ENCODE data around the gene MAML3. TPM values are rescaled to one million over a fixed set of nuclear protein-coding genes. Genes with fewer than 3 reads are reported as not detected.

Gene MAML3
- total RNA-seq, 1 experiment from 2014 or later: 12.1 TPM

DNA sequence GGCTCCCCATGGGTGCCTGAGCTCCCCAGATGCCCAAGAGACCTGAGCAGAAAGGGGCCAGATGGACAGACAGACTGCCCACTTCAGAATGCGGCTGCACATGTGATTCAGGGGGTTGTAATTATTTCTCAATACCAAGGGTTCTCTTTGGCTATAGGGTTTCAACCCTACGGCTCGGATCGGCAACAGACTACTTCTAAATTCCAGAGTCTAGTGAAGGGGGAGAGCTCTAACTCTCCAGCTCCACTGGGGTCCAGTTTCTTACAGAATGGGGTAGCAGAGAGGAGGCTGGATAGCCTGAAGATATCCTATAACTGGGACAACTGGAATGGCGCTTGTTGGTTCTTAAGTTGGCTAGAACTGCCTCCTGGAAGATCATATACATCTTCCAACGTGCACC is 352.1 kb downstream of the MAML3 start:
- intact Hi-C loops (cut with micrococcal nuclease; ENCODE audit: unreplicated experiment): no loop called here
- no TSS peak for BruUV-seq (replicated peaks)
- Histone ChIP-seq H3K4me1 (peaks cover 7% of the 10 kb centered on the region), H3K4me3 (ENCODE audit: low read depth, low read length) (no peak overlapping the region), H3K9me3 (no peaks in the 10 kb centered on the region), H3K36me3 (ENCODE audit: control insufficient read depth, insufficient read depth, low read length) (no peaks in the 10 kb centered on the region), H3K27me3 (replicated peaks; ENCODE audit: control insufficient read depth, insufficient read depth, low read length) (no peaks in the 10 kb centered on the region)
- Mint-ChIP-seq H3K9me3 (ENCODE audit: unreplicated experiment) (no peaks in the 10 kb centered on the region), H3K27ac (ENCODE audit: unreplicated experiment) (no peak overlapping the region), H3K4me3 (ENCODE audit: unreplicated experiment) (no peak overlapping the region), H3K36me3 (ENCODE audit: insufficient read depth, unreplicated experiment) (no peaks in the 10 kb centered on the region), H3K4me1 (ENCODE audit: low read depth, unreplicated experiment) (peaks cover 8% of the 10 kb centered on the region), H3K27me3 (ENCODE audit: insufficient read depth, unreplicated experiment) (no peaks in the 10 kb centered on the region)
- no peak for DNase-seq
- TF ChIP-seq, protein P1, sequence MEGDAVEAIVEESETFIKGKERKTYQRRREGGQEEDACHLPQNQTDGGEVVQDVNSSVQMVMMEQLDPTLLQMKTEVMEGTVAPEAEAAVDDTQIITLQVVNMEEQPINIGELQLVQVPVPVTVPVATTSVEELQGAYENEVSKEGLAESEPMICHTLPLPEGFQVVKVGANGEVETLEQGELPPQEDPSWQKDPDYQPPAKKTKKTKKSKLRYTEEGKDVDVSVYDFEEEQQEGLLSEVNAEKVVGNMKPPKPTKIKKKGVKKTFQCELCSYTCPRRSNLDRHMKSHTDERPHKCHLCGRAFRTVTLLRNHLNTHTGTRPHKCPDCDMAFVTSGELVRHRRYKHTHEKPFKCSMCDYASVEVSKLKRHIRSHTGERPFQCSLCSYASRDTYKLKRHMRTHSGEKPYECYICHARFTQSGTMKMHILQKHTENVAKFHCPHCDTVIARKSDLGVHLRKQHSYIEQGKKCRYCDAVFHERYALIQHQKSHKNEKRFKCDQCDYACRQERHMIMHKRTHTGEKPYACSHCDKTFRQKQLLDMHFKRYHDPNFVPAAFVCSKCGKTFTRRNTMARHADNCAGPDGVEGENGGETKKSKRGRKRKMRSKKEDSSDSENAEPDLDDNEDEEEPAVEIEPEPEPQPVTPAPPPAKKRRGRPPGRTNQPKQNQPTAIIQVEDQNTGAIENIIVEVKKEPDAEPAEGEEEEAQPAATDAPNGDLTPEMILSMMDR (IDR thresholded peaks at IDR 0.05; ENCODE audit: insufficient read depth in 1 of 2, low read depth in 1 of 2, low read length in 1 of 2, severe bottlenecking in 1 of 2, unreplicated experiment in 1 of 2): no peak
- POLR2A ChIA-PET: no interaction called here
- CTCF ChIA-PET: no interaction called here

DNA sequence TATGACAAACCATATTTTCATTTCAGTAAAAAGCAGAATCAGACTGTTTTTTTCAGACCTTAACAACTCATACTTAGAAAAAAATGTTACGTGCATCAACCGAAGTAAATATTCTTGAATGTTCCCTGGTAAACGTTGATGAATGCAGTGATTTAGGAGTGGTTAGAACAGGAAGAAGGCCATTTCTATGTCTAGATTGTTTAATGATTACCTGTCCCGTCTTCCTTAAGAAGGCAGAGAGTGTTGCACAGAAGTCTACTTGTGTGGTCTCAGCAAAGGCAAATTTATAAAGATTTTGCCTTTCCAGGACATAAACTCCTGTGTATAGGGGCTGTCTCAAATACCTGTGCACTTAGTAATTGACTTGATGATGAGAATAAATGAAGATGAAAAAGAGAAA is 353.9 kb downstream of the MAML3 start:
- TF ChIP-seq, protein P1 (IDR thresholded peaks at IDR 0.05; ENCODE audit: insufficient read depth in 1 of 2, low read depth in 1 of 2, low read length in 1 of 2, severe bottlenecking in 1 of 2, unreplicated experiment in 1 of 2): no peak
- DNase-seq: no peak
- H3K27me3 ChIP-seq (replicated peaks; ENCODE audit: control insufficient read depth, insufficient read depth, low read length): no peaks in the 10 kb centered on the region
- peaks cover 7% of the 10 kb centered on the region for H3K4me1 ChIP-seq
- no peaks in the 10 kb centered on the region for H3K9me3 ChIP-seq
- H3K4me1 Mint-ChIP-seq (ENCODE audit: low read depth, unreplicated experiment): peaks cover 7% of the 10 kb centered on the region
- CTCF ChIA-PET: no interaction called here
- POLR2A ChIA-PET: no interaction called here
- BruUV-seq (replicated peaks): no TSS peak
- no peaks in the 10 kb centered on the region for H3K9me3 Mint-ChIP-seq (ENCODE audit: unreplicated experiment)
- H3K36me3 Mint-ChIP-seq (ENCODE audit: insufficient read depth, unreplicated experiment): no peaks in the 10 kb centered on the region
- H3K27me3 Mint-ChIP-seq (ENCODE audit: insufficient read depth, unreplicated experiment): no peaks in the 10 kb centered on the region
- H3K36me3 ChIP-seq (ENCODE audit: control insufficient read depth, insufficient read depth, low read length): no peaks in the 10 kb centered on the region
- H3K4me3 Mint-ChIP-seq (ENCODE audit: unreplicated experiment): no peak overlapping the region
- intact Hi-C loops (cut with micrococcal nuclease; ENCODE audit: unreplicated experiment): no loop called here
- no peak overlapping the region for H3K27ac Mint-ChIP-seq (ENCODE audit: unreplicated experiment)
- H3K4me3 ChIP-seq (ENCODE audit: low read depth, low read length): no peak overlapping the region

DNA sequence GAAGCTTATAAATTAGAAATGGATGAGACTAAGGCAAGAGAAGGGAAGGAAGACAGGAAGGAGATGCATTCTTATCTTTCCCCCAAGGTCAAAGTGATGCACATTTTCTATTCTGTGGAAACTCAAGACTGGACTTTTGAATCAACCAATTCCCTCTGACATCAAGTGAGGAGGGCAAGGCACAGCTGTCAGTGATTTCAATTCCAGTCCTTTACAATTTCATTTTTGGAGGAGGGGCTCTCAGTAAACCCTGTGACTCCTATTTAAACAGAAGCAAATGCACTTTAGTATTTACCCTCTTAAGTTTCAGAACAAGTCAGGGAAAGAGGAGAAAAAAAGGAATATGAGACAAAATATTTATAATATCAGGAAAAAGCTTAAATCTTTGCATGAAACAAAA is 354.4 kb downstream of the MAML3 start:
- Histone ChIP-seq H3K4me3 (ENCODE audit: low read depth, low read length) (no peak overlapping the region), H3K27me3 (replicated peaks; ENCODE audit: control insufficient read depth, insufficient read depth, low read length) (no peaks in the 10 kb centered on the region), H3K9me3 (no peaks in the 10 kb centered on the region), H3K36me3 (ENCODE audit: control insufficient read depth, insufficient read depth, low read length) (no peaks in the 10 kb centered on the region), H3K4me1 (peaks cover 7% of the 10 kb centered on the region)
- no TSS peak for BruUV-seq (replicated peaks)
- no peak for DNase-seq
- peaks cover 7% of the 10 kb centered on the region for H3K4me1 Mint-ChIP-seq (ENCODE audit: low read depth, unreplicated experiment)
- intact Hi-C loops (cut with micrococcal nuclease; ENCODE audit: unreplicated experiment): no loop called here
- H3K36me3 Mint-ChIP-seq (ENCODE audit: insufficient read depth, unreplicated experiment): no peaks in the 10 kb centered on the region
- ChIA-PET CTCF (no interaction called here), POLR2A (no interaction called here)
- H3K9me3 Mint-ChIP-seq (ENCODE audit: unreplicated experiment): no peaks in the 10 kb centered on the region
- H3K27ac Mint-ChIP-seq (ENCODE audit: unreplicated experiment): no peak overlapping the region
- no peaks in the 10 kb centered on the region for H3K27me3 Mint-ChIP-seq (ENCODE audit: insufficient read depth, unreplicated experiment)
- H3K4me3 Mint-ChIP-seq (ENCODE audit: unreplicated experiment): no peak overlapping the region
- TF ChIP-seq, protein P1 (IDR thresholded peaks at IDR 0.05; ENCODE audit: insufficient read depth in 1 of 2, low read depth in 1 of 2, low read length in 1 of 2, severe bottlenecking in 1 of 2, unreplicated experiment in 1 of 2): no peak

All from Caco-2 (cell line).